Measurements from ENCODE around the gene P2RX6. TPM values are rescaled to one million over a fixed set of nuclear protein-coding genes. Genes with fewer than 3 reads are reported as not detected.

P2RX6 gene
- total RNA-seq, 1 donor from 2014 or later: 2.8 TPM

DNA sequence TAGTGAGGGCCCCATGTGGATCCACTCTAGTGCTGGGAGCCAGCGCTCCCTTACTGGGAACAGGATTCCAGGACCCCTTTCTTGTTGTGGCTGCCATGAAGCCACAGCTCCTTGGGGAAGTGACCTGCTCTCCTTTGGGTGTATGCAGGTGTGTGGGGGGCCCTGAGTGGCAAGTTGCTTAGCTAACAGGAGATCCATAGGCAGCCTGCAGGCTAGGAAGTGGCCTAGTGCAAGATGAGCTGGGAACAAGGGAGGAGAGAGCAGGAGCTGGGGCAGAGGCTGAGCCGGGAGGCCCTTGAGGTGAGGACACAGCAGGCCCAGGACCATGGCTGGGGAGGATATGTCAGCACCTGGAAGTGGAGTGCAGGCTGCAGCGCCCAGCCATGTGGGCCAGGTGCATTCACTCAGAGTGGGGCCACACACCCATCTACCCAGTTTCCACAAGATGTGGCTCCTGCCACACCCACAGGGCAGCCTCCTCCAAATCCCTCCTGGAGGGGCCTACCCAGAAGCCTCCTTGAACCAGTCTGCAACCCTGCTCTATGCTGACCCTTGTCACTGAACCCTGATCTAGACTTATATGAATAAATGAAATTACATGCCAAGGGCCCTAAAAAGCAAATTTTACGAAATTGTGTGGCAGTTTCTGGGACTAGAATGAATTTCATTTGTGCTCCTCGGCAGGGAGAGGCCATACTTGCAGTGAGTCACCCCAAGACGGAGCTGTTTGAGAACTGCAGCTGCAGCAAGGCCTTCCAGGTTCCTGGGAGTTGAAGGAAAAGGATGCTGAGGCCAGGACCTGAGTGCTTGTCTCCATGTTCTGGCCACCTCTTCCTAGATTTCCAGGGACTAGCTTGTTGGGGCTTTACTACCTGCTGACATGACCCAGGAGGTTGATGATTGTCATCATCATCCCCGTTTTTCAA, 16.3 kb upstream of the P2RX6 start:
- no peaks in the 10 kb centered on the region for H3K9me3 Mint-ChIP-seq
- H3K36me3 Mint-ChIP-seq: no peaks in the 10 kb centered on the region
- DNase-seq (ENCODE audit: extremely low spot score, unreplicated experiment): no peak
- peaks cover 11% of the 10 kb centered on the region for H3K4me1 Mint-ChIP-seq (ENCODE audit: unreplicated experiment)
- peak overlapping the region; percentile 68 for H3K27ac Mint-ChIP-seq
- H3K27me3 Mint-ChIP-seq: no peaks in the 10 kb centered on the region
- TF ChIP-seq CTCF (conservative IDR thresholded peaks at IDR 0.05): no peak
- H3K4me3 Mint-ChIP-seq: peak overlapping the region; percentile 52

- Mint-ChIP-seq H3K36me3 (no peaks in the 10 kb centered on the region), H3K27ac (no peak overlapping the region), H3K9me3 (no peaks in the 10 kb centered on the region), H3K27me3 (no peaks in the 10 kb centered on the region), H3K4me1 (ENCODE audit: unreplicated experiment) (peaks cover 11% of the 10 kb centered on the region), H3K4me3 (no peak overlapping the region)
- no peak for TF ChIP-seq CTCF (conservative IDR thresholded peaks at IDR 0.05)
- DNase-seq (ENCODE audit: extremely low spot score, unreplicated experiment): peak; percentile 68
These were observed 15.4 kb upstream of the P2RX6 start for GRCh38 chr22:20999350-21000206.

DNA sequence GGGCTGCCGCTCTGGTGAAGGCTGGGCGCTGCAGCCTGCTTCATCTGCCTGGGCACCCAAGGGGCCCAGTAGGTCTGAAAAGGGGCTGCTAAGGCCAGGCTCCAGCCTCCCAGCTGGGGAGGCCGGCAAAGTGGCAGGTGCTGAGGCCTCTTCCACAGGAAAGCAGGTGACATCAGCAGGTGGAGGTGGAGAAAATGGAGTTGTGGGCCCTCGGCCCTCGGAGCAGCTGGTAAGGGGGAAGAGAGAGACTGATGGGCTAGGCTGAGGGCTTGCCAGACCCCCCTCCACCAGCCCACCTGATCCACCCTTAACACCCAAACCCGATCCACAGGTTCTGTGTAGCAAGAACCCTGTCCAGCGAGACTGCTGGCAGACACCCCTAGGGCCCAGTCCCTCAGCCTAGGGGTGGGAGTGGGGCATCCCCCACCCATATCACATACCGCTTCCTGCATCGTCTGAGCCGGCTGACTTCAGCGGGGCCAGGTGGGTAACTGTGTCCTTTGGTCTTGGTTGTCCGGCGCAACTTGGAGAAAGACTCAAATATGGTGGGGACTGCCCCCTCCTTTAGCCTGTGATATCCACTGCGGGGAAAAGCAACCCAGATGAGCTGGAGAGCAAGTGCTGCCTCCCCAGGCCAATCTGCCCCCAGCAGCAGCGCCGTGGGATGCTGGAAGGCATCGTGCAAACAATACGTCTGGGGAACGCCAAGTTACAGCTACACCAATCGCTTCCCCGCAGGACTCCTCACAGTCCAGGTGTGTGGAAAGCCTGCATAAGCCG, 14.6 kb upstream of the P2RX6 start:
- peaks cover 11% of the 10 kb centered on the region for H3K4me1 Mint-ChIP-seq (ENCODE audit: unreplicated experiment)
- no peak overlapping the region for H3K27ac Mint-ChIP-seq
- no peak for TF ChIP-seq CTCF (conservative IDR thresholded peaks at IDR 0.05)
- no peaks in the 10 kb centered on the region for H3K9me3 Mint-ChIP-seq
- H3K27me3 Mint-ChIP-seq: no peaks in the 10 kb centered on the region
- H3K4me3 Mint-ChIP-seq: peak overlapping the region; percentile 96
- H3K36me3 Mint-ChIP-seq: no peaks in the 10 kb centered on the region
- DNase-seq (ENCODE audit: extremely low spot score, unreplicated experiment): peak; percentile 67

DNA sequence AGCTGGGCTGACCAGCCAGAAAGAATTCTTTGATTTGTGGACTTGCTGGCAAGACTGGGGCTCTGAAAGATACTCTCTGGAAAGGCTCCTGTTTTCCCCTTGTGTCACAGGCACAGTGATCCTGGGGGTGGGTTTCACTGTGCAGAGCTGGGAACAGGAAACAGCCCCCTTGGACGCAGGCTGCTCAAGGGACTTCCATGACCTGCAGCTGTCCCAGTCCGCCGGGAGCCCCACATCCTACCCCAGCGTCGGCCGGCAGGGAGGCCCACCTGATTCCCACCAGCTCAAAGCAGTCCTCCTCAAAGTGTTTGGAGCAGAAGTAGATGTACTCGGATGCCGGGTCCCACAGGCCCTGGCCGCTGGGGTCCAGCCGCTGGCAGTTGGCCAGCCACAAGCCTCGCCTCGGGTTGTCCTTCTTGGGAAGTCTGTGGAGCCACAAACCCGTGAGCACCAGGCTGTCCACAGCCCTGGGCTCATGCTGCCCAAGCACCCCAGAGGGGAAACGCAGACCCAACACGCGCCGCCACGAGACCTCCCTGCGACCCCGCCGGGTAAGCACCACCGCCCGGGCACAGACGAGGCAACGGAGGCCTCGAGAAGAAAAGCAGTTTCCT, 13.9 kb upstream of the P2RX6 start:
- peak overlapping the region; percentile 97 for H3K27ac Mint-ChIP-seq
- TF ChIP-seq CTCF (conservative IDR thresholded peaks at IDR 0.05): no peak
- H3K4me3 Mint-ChIP-seq: peak overlapping the region; percentile 96
- H3K4me1 Mint-ChIP-seq (ENCODE audit: unreplicated experiment): peaks cover 11% of the 10 kb centered on the region
- H3K36me3 Mint-ChIP-seq: no peaks in the 10 kb centered on the region
- DNase-seq (ENCODE audit: extremely low spot score, unreplicated experiment): no peak
- no peaks in the 10 kb centered on the region for H3K27me3 Mint-ChIP-seq
- H3K9me3 Mint-ChIP-seq: no peaks in the 10 kb centered on the region

Measured in type B pancreatic cell (in vitro differentiated cells).